KMS-11 (cell line): ENCODE data around the gene ENTPD2.

ENCODE experiments used
- H2AFZ ChIP-seq: fragments of 200-600 bp; sonication (generic); 2 replicates; pipeline ENCODE4 v1.6.1; 2016; ENCODE audit warnings: antibody characterized with exemption, mixed run types, low read depth
- H3K27ac ChIP-seq: fragments of 200-600 bp; sonication (generic); 2 replicates; pipeline ENCODE4 v1.6.1; 2016; ENCODE audit warnings: mild to moderate bottlenecking, mixed run types
- H3K27me3 ChIP-seq: fragments of 200-600 bp; sonication (generic); 2 replicates; pipeline ENCODE4 v1.6.1; 2017; ENCODE audit warnings: mild to moderate bottlenecking, low read depth, mixed run types, moderate library complexity; ENCODE audit not compliant: insufficient read depth
- H3K36me3 ChIP-seq: fragments of 200-600 bp; sonication (generic); 2 replicates; pipeline ENCODE4 v1.6.1; 2017; ENCODE audit warnings: mild to moderate bottlenecking, mixed run types; ENCODE audit not compliant: insufficient read depth
- H3K4me1 ChIP-seq: fragments of 200-600 bp; sonication (generic); 2 replicates; pipeline ENCODE4 v1.6.1; 2016; ENCODE audit warnings: mild to moderate bottlenecking, low read depth, mixed run types; ENCODE audit not compliant: poor library complexity, severe bottlenecking
- H3K4me2 ChIP-seq: fragments of 200-600 bp; sonication (generic); 2 replicates; pipeline ENCODE4 v1.7.0; 2016; ENCODE audit warnings: mild to moderate bottlenecking, mixed run types
- H3K4me3 ChIP-seq: fragments of 200-600 bp; sonication (generic); IDR thresholded peaks from 2 replicates; pipeline ENCODE4 v1.6.1; 2017; ENCODE audit warnings: low read depth, low read length, mixed read lengths; ENCODE audit not compliant: insufficient read depth
- H3K79me2 ChIP-seq: fragments of 200-600 bp; sonication (generic); 2 replicates; pipeline ENCODE4 v1.6.1; 2016; ENCODE audit warnings: low read depth, mixed run types; ENCODE audit not compliant: insufficient read depth
- H3K9ac ChIP-seq: fragments of 200-600 bp; sonication (generic); 2 replicates; pipeline ENCODE4 v1.6.1; 2016; ENCODE audit warnings: mild to moderate bottlenecking, mixed run types
- H4K20me1 ChIP-seq: fragments of 200-600 bp; sonication (generic); 2 replicates; pipeline ENCODE4 v1.6.1; 2016; ENCODE audit warnings: mild to moderate bottlenecking, mixed run types; ENCODE audit not compliant: insufficient read depth
- CTCF ChIP-seq: fragments of 200-600 bp; sonication (generic); conservative IDR thresholded peaks from 2 replicates; pipeline ENCODE4 v1.6.1; 2017; ENCODE audit warnings: low read depth, mild to moderate bottlenecking, antibody characterized with exemption, low read length, moderate library complexity, mixed read lengths

ENTPD2 gene

GRCh38 chr9:137068539-137069507, 15.0 kb upstream of the ENTPD2 start:
- no peaks in the 10 kb centered on the region for H3K36me3 ChIP-seq
- H3K4me2 ChIP-seq: peak overlapping the region; percentile 86
- H3K27me3 ChIP-seq: no peaks in the 10 kb centered on the region
- H3K27ac ChIP-seq: no peak overlapping the region
- no peaks in the 10 kb centered on the region for H3K79me2 ChIP-seq
- H3K4me3 ChIP-seq: no peak overlapping the region
- peaks cover 25% of the 10 kb centered on the region for H3K4me1 ChIP-seq
- H2AFZ ChIP-seq: no peak overlapping the region
- H3K9ac ChIP-seq: no peak overlapping the region
- no peak for TF ChIP-seq CTCF
- H4K20me1 ChIP-seq: 0 out of 2 replicates have a peak, but pooled peaks cover 6% of the 10 kb centered on the region

GRCh38 chr9:137067860-137068538, 14.1 kb upstream of the ENTPD2 start:
- TF ChIP-seq CTCF: peak; percentile 72
- H3K4me3 ChIP-seq: no peak overlapping the region
- H2AFZ ChIP-seq: no peak overlapping the region
- H4K20me1 ChIP-seq: 0 out of 2 replicates have a peak, but pooled peaks cover 6% of the 10 kb centered on the region
- no peaks in the 10 kb centered on the region for H3K36me3 ChIP-seq
- no peak overlapping the region; the same call in 1 of the 2 replicates for H3K4me2 ChIP-seq
- no peak overlapping the region for H3K9ac ChIP-seq
- no peak overlapping the region for H3K27ac ChIP-seq
- no peaks in the 10 kb centered on the region for H3K79me2 ChIP-seq
- no peaks in the 10 kb centered on the region for H3K27me3 ChIP-seq
- peaks cover 25% of the 10 kb centered on the region for H3K4me1 ChIP-seq

- Histone ChIP-seq H3K27me3 (peaks cover 2% of the 10 kb centered on the region; the same call in 1 of the 2 replicates), H3K4me3 (no peak overlapping the region), H3K4me2 (no peak overlapping the region), H3K79me2 (no peaks in the 10 kb centered on the region), H3K9ac (no peak overlapping the region), H2AFZ (no peak overlapping the region), H3K4me1 (peaks cover 25% of the 10 kb centered on the region), H3K27ac (no peak overlapping the region), H4K20me1 (0 out of 2 replicates have a peak, but pooled peaks cover 6% of the 10 kb centered on the region), H3K36me3 (no peaks in the 10 kb centered on the region)
- no peak for TF ChIP-seq CTCF
Observed at GRCh38 chr9:137066096-137066861, 12.4 kb upstream of the ENTPD2 start.

GRCh38 chr9:137065336-137065967, 11.6 kb upstream of the ENTPD2 start:
- Histone ChIP-seq H3K4me1 (peaks cover 18% of the 10 kb centered on the region), H3K27ac (no peak overlapping the region), H3K36me3 (no peaks in the 10 kb centered on the region), H3K79me2 (no peaks in the 10 kb centered on the region), H4K20me1 (0 out of 2 replicates have a peak, but pooled peaks cover 6% of the 10 kb centered on the region), H2AFZ (no peak overlapping the region), H3K27me3 (peaks cover 4% of the 10 kb centered on the region; the same call in 1 of the 2 replicates), H3K9ac (no peak overlapping the region), H3K4me2 (no peak overlapping the region), H3K4me3 (no peak overlapping the region)
- TF ChIP-seq CTCF: no peak
